ENCODE results near the gene ESR2. TPM values are rescaled to one million over a fixed set of nuclear protein-coding genes. Genes with fewer than 3 reads are reported as not detected.
"Not testable (repeated sequence)": the region's sequence is repeated elsewhere in the genome, so short reads cannot be mapped to it uniquely, and the experiment has no call there.

ESR2 gene
- total RNA-seq, 1 donor from 2014 or later = 1.5 TPM

DNA sequence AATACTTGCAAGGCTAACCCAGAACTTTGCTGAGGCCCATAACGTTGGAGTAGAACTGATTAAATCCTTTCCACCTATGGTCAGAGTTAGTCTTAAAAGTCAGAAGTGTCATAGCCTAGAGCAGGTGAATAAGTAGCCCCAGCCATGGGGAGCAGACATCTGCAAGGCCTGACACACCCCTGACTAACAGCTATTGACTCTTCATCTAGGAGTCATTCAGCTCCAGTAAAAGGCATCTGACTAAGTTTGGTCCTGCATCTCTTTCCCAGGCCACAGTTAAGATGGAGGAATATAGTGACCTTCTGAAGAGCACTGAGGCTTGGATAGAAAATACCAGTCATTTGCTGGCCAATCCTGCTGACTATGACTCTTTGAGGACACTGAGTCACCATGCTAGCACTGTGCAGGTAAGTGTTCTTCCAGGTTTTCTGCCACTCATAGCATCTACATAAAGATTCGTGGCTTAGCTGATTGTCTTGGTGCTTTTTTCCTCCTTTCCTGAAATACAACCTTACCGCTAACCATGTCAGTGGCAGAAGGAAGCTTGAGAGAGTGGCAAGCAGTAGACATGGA lies 212.9 kb downstream of the ESR2 start:
- DNase-seq = no peak

DNA sequence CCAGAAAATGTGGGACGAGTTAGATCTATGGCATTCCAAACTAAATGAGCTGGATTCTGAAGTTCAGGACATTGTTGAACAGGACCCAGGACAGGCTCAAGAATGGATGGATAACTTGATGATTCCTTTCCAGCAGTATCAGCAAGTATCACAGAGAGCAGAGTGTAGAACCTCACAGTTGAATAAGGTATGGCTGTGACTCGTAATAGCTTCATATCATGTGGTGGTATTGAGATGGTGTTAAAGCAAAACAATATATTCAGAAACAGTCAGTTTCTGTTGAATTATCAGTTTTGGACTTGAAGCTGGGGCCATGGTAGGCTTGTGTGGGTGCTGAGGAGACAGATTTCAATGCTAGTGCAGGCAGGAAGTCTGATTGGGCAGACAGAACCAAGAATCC lies 213.7 kb downstream of the ESR2 start:
- DNase-seq = no peak

- DNase-seq = no peak
These were observed 218.6 kb downstream of the ESR2 start for GRCh38 chr14:64075613-64076005.

DNA sequence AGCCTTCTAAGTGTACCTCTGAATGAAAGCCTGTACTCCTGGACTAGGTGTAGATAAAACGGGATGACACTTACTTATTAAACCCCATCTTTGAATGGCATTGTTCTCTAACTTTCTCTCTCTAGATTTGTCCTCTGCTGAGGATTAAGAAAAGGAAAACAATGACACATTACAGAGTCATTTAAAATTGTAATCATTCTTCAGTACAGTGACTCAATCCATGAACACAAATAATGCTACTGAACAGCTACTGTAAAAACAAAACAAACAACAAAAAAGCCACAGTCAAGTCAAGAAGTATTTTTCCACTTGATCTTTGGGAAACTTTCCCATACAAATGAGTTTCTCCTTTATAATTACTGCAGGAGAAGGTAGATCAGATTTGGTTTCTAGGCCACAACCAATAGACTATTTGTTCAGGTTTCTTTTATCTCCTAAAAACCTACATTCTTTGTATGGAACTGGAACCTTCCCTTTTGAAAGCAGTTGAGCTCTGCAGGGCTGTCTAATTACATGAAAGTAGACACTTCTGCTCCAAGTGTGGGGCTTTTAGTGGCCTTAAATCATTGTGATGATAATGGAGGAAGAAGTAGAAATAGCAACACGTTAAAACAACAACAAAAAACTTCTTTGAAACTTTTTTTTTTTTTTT lies 219.1 kb downstream of the ESR2 start:
- DNase-seq = no peak

DNA sequence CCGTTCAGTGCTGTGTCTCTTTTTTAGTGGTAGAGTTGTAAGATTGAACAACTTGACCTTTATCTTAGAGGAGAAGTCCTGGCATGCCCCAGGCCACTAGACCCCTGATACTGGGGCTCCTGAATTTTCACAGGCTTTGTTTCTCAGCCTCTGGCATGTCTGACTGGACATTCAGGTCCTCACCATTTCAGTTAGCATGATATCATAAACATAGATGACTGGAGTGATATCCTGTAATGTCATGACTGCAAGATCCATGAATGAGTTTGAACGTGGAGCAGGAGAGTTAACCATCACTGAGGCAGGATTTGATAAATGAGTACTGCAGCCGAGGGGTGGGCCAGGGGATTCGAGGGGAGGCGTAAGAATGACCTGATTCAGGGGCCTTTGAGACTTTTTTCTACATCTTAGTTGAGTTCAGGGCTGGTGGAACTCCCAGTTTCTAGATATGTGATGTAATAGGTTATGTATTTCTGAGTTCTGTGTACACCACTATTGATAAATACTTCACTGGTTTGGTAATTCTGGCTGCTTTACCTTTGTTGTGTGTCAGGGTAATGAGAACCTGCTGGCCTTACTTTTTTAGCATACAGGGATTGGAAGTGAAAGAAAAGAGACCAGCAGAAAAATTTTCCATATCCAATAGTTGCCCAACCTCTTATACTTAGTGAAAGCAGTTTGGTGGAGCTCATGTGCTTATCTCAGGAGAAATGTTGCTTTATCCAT lies 224.4 kb downstream of the ESR2 start:
- no peak for DNase-seq

DNA sequence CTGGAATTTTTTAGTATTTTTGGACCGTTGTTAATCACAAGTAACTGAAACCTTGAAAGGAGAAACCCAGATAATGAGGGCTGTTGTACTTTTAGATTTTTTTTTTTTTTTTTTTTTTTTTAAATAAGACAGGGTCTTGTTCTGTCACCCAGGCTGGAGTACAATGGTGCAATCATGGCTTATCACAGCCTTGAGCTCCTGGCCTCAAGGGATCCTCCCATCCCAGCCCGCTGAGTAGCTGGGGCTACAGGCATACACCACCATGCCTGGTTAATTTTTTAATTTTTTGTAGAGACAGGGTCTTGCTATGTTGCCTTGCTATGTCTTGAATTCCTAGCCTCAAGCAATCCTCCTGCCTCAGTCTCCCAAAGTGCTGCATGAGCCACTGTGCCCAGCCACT lies 229.7 kb downstream of the ESR2 start:
- no peak for DNase-seq

GRCh38 chr14:64062381-64063115 lies 231.6 kb downstream of the ESR2 start:
- no peak for DNase-seq

- no peak for DNase-seq
These were observed 232.5 kb downstream of the ESR2 start for GRCh38 chr14:64061706-64062105.

GRCh38 chr14:64061115-64061514 lies 233.1 kb downstream of the ESR2 start:
- no peak for DNase-seq

DNA sequence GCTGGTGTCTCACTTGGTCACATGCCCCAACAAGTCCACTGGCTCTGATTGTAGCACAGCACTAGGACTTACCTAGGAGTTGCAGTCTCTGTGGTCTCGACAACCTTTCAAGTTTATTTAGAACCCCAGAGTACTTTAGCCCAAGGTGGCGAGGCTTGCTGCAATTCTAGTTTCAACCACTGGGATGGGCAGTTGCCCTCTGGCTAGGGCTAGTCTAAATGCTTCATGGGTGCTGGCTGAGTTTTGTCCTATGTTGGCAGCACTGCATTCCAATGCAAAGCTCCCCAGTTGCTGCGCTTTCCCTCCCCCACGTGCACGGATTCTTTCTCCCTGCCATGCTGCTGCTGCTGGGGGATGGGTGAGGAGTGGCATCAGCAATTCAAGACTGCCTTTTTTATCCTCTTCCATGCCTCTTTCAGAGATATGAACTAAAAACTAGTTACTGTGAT lies 233.5 kb downstream of the ESR2 start:
- no peak for DNase-seq

GRCh38 chr14:64060199-64060545 lies 234.0 kb downstream of the ESR2 start:
- no peak for DNase-seq

DNA sequence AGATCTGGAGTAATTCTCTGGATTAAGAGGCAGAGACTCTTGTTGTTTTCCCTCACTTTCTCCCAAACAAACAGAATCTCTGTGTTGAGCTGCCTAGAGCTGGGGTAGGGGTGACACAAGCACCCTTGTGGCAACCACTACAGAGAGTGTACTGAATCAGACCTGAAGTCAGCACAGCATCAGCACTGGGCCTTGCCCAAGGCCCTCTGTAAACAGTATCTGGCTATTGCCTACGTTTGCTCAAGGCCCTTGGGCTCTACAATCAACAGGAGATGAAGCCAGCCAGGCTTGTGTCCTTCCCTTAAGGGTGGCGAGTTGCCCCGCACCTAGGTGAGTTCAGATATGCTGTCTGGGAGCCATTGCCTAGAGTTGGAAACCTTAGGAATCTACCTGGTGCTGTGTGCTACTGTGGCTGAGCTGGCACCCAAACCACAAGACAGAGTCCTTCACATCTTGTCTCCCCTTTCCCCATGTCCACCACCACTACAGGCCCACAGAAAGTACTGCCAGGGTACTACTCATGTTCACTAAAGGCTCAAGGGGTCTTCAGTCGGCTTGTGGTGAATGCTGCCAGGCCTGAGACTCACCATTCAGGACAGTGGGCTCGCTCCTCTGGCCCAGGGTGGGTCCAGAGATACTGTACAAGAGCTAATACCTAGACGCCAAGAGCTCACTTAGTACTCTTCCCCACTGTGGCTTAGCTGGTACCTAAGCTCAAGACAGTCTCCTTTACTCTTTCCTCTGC lies 234.5 kb downstream of the ESR2 start:
- DNase-seq = no peak

DNA sequence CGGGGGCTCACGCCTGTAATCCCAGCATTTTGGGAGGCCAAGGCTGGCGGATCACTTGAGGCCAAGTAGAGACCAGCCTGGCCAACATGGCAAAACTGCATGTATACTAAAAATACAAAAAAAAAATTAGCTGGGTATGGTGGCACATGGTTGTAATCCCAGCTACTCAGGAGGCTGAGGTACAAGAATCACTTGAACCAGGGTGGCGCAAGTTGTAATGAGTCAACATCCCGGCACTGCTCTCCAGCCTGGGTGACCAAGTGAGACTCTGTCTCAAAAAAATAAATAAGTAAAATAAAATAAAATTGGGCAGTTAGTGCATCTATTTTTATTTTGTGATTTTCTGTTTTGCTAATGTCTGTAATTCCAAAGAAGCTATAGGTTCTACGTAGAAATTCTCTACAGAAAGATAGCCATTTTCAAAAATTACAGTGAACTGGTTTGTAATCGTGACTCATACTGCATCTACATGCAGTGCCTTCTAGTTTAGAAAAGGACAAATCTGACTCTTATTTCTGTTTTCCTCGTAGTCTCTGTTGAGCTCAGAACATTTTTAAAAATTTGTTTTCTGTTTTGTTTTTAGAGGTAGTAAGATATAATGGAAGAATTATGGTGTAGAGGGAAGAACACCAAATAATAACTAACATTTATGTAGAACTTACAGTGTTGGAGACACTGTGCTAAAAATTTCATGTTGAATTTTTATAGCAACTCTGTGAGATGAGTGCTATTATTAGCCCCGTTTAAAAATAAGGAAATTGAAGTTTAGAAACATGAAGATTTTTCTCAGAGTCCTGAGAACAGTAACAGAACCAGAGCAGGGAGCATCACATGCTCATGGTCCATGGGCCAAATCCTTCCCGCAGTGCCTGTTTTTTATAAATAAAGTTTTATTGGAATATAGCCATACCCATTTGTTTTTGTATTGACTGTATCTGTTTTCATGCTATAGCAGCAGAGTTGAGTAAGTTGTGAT lies 240.2 kb downstream of the ESR2 start:
- DNase-seq = no peak

- no peak for DNase-seq
These were observed 244.4 kb downstream of the ESR2 start for GRCh38 chr14:64049616-64050381.

- no peak for DNase-seq
These were observed 249.1 kb downstream of the ESR2 start for GRCh38 chr14:64045091-64045490.

DNA sequence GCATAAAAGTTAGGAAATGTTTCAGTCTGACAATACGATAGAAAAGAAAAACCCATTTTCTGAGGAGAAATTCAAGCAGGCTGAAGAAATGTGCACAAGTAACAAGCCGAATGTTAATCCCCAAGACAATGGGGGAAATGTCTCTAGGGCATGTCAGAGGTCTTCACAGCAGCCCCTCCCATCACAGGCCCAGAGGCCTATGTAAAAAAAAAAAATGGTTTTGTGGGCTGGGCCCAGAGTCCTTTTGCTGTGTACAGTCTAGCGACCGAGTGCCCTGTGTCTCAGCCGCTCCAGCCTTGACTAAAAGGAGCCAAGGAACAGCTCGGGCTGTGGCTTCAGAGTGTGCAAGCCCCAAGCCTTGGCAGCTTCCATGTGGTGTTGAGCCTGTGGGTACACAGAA lies 250.9 kb downstream of the ESR2 start:
- not testable (repeated sequence) for DNase-seq

DNA sequence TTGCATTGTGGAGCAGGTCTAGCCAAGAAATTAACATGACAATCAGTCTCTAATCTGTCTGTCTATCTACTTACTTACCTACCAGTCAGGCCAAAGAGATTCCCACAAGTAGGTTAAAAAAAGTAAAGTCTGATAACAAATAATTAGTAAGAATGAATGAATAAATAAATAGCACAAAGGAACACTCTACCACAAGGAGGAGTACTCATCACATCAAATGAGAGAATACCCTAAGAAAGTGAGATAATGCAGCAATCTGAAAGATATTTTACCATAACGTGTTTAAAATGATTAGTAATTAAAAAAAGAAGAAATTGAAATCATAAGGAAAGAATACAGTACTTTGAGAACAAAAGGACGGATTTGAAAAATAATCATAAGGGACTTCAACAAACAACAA lies 254.1 kb downstream of the ESR2 start:
- no peak for DNase-seq

DNA sequence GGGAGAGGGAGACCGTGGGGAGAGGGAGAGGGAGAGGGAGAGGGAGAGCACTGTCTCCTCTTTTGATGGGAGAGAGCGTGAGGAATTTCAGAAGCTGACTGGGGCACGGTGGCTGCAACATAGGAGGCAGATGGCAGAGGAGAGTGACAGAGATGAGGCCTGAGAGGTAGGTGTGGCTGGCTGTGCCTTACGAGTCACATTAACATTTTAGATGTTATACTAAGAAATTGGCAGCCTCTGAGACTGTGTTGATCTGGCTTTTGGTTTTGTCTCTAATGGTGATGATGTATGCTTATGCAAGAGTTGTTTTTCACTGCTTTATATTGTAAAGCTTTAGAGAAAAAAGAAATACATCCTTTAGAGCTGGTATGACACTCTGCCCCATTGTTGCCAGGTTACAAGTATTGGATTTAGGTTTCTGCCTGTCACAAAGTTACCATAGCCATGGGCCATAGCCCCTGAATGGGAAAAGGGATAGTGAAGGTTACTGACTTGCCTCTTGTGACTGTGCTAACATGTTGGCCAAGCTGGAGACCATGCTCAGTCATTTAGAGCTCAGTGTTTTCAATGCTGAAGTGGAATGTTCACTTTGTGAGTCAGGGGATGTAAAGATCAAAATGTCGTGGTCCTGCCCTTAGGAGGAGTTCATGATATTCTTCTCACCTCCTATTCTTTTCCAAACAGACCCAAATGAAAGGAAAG lies 255.2 kb downstream of the ESR2 start:
- DNase-seq = no peak

- DNase-seq = not testable (repeated sequence)
These were observed 256.1 kb downstream of the ESR2 start for GRCh38 chr14:64037869-64038745.

Data from skin of body (tissue), 2 donors.